Measurements from ENCODE around the gene FFAR1. TPM values are rescaled to one million over a fixed set of nuclear protein-coding genes. Genes with fewer than 3 reads are reported as not detected.

The FFAR1 gene
- total RNA-seq, 1 experiment from 2014 or later, result not detected

DNA sequence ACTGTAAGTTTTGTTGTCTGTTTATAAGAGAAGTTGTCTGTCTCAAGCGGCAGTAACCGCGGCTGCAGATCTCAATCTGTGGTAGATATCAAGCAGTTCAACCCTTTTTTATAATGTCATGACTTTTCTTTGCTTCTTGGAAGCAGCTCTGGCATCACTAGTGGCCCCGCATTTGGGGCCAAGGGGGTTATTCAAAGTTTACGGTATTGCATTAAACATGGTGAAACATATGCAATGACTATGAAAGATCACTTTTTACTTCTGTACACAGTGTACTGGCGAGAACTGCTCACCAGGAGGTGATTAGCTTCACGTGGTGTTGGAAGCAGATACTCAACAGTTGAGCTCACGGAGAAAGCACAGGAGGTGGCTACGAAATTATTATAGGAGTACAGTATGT lies 5.9 kb downstream of the FFAR1 start:
- Histone ChIP-seq H3K36me3 (ENCODE audit: control insufficient read depth, insufficient read depth, low read length) (no peaks in the 10 kb centered on the region), H3K4me1 (no peaks in the 10 kb centered on the region), H3K9me3 (no peaks in the 10 kb centered on the region), H3K27me3 (replicated peaks; ENCODE audit: control insufficient read depth, insufficient read depth, low read length) (no peaks in the 10 kb centered on the region), H3K4me3 (ENCODE audit: low read depth, low read length) (no peak overlapping the region)
- TF ChIP-seq, protein P1, sequence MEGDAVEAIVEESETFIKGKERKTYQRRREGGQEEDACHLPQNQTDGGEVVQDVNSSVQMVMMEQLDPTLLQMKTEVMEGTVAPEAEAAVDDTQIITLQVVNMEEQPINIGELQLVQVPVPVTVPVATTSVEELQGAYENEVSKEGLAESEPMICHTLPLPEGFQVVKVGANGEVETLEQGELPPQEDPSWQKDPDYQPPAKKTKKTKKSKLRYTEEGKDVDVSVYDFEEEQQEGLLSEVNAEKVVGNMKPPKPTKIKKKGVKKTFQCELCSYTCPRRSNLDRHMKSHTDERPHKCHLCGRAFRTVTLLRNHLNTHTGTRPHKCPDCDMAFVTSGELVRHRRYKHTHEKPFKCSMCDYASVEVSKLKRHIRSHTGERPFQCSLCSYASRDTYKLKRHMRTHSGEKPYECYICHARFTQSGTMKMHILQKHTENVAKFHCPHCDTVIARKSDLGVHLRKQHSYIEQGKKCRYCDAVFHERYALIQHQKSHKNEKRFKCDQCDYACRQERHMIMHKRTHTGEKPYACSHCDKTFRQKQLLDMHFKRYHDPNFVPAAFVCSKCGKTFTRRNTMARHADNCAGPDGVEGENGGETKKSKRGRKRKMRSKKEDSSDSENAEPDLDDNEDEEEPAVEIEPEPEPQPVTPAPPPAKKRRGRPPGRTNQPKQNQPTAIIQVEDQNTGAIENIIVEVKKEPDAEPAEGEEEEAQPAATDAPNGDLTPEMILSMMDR (IDR thresholded peaks at IDR 0.05; ENCODE audit: insufficient read depth in 1 of 2, low read depth in 1 of 2, low read length in 1 of 2, severe bottlenecking in 1 of 2, unreplicated experiment in 1 of 2), result peak in 1 of 2 experiments; percentile 24
- Mint-ChIP-seq H3K4me1 (ENCODE audit: low read depth, unreplicated experiment) (peaks cover 8% of the 10 kb centered on the region), H3K4me3 (ENCODE audit: unreplicated experiment) (no peak overlapping the region), H3K9me3 (ENCODE audit: unreplicated experiment) (no peaks in the 10 kb centered on the region), H3K27ac (ENCODE audit: unreplicated experiment) (no peak overlapping the region), H3K36me3 (ENCODE audit: insufficient read depth, unreplicated experiment) (no peaks in the 10 kb centered on the region), H3K27me3 (ENCODE audit: insufficient read depth, unreplicated experiment) (no peaks in the 10 kb centered on the region)
- peak in 1 of 2 experiments; percentile 20 for DNase-seq
- CTCF ChIA-PET, result interaction anchor here (1.2 to 2.7 kb wide), 5 partner anchors 27 to 157 kb away, joined by 6 to 33 read pairs (median 9); no protein-coding TSS in a partner anchor
- BruUV-seq (replicated peaks), result no TSS peak
- POLR2A ChIA-PET, result no interaction called here
- intact Hi-C loops (cut with micrococcal nuclease; ENCODE audit: unreplicated experiment), result loop anchor here (2.0 kb wide), 2 partner anchors 27 to 73 kb away; no protein-coding TSS in a partner anchor

DNA sequence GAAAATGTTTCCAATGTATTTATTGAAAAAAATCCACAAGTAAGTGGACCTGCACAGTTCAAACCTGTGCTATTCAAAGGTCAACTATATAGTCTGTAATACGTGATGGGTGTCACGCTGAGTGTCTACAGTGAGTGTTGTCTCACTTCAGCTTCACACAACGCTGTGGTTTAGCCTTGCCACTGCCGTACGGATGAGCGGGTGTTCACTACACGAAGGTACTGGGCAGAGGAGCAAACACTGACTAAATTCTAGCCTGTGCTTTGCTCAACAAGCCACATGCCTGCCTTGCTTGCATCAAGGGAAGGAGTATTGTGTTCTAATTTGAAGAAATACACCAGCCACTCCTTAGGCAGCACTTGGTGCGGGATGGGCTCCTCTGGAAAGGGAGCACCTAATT lies 7.2 kb downstream of the FFAR1 start:
- no peaks in the 10 kb centered on the region for H3K36me3 ChIP-seq (ENCODE audit: control insufficient read depth, insufficient read depth, low read length)
- Mint-ChIP-seq H3K27ac (ENCODE audit: unreplicated experiment) (no peak overlapping the region), H3K27me3 (ENCODE audit: insufficient read depth, unreplicated experiment) (no peaks in the 10 kb centered on the region), H3K36me3 (ENCODE audit: insufficient read depth, unreplicated experiment) (no peaks in the 10 kb centered on the region), H3K9me3 (ENCODE audit: unreplicated experiment) (no peaks in the 10 kb centered on the region), H3K4me1 (ENCODE audit: low read depth, unreplicated experiment) (peaks cover 8% of the 10 kb centered on the region), H3K4me3 (ENCODE audit: unreplicated experiment) (no peak overlapping the region)
- TF ChIP-seq, protein P1 (IDR thresholded peaks at IDR 0.05; ENCODE audit: insufficient read depth in 1 of 2, low read depth in 1 of 2, low read length in 1 of 2, severe bottlenecking in 1 of 2, unreplicated experiment in 1 of 2), result no peak
- intact Hi-C loops (cut with micrococcal nuclease; ENCODE audit: unreplicated experiment), result no loop called here
- H3K4me1 ChIP-seq, result no peaks in the 10 kb centered on the region
- no peak overlapping the region for H3K4me3 ChIP-seq (ENCODE audit: low read depth, low read length)
- ChIA-PET CTCF (no interaction called here), POLR2A (no interaction called here)
- no peaks in the 10 kb centered on the region for H3K27me3 ChIP-seq (replicated peaks; ENCODE audit: control insufficient read depth, insufficient read depth, low read length)
- BruUV-seq (replicated peaks), result no TSS peak
- DNase-seq, result peak in 1 of 2 experiments; percentile 15
- H3K9me3 ChIP-seq, result no peaks in the 10 kb centered on the region

DNA sequence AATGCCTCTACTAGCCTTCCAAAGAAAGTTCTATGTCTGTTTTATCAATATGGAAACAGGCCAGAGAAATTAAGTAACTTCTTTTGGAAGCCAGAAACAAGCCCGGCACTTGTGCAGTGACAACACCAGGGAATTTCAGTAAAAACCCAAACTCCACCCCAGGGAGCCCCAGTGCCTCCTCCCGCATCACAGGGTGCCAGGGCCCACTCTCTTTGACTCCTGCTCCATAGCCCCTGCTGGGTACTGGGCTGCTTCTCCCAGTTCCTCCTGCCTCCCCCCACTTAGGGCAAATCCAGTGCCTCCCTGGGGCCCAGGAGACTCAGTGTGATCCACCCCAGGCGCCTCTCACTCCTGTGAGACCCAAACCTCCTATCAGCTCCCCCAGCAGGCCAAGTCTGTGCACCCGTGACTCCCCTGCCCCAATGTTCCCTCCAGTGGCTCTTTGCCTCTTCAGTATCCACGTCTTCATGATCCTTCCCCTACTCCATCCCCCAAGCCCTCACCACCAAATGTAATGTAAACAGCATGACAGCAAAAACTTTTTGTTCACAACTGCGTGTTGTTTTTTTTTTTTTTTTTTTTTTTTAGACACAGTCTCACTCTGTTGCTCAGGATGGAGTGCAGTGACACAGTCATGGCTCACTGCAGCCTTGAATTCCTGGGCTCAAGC lies 8.2 kb downstream of the FFAR1 start:
- intact Hi-C loops (cut with micrococcal nuclease; ENCODE audit: unreplicated experiment), result no loop called here

More for the DNA sequence above, 8.2 kb downstream of the FFAR1 start:
- Histone ChIP-seq H3K4me3 (ENCODE audit: low read depth, low read length) (no peak overlapping the region), H3K27me3 (replicated peaks; ENCODE audit: control insufficient read depth, insufficient read depth, low read length) (no peaks in the 10 kb centered on the region), H3K9me3 (no peaks in the 10 kb centered on the region), H3K36me3 (ENCODE audit: control insufficient read depth, insufficient read depth, low read length) (no peaks in the 10 kb centered on the region), H3K4me1 (no peaks in the 10 kb centered on the region)
- Mint-ChIP-seq H3K4me1 (ENCODE audit: low read depth, unreplicated experiment) (peaks cover 8% of the 10 kb centered on the region), H3K36me3 (ENCODE audit: insufficient read depth, unreplicated experiment) (no peaks in the 10 kb centered on the region), H3K27ac (ENCODE audit: unreplicated experiment) (peak overlapping the region; percentile 33), H3K4me3 (ENCODE audit: unreplicated experiment) (no peak overlapping the region), H3K9me3 (ENCODE audit: unreplicated experiment) (no peaks in the 10 kb centered on the region), H3K27me3 (ENCODE audit: insufficient read depth, unreplicated experiment) (no peaks in the 10 kb centered on the region)
- CTCF ChIA-PET, result interaction anchor here (0.7 kb wide), 1 partner anchor 139 kb away, joined by 5 read pairs; no protein-coding TSS in a partner anchor
- TF ChIP-seq, protein P1 (IDR thresholded peaks at IDR 0.05; ENCODE audit: insufficient read depth in 1 of 2, low read depth in 1 of 2, low read length in 1 of 2, severe bottlenecking in 1 of 2, unreplicated experiment in 1 of 2), result no peak
- no TSS peak for BruUV-seq (replicated peaks)
- DNase-seq, result peak in 1 of 2 experiments; percentile 8
- POLR2A ChIA-PET, result no interaction called here

Data from Caco-2 (cell line).